GM19193 (cell line): ENCODE measurements around the gene NUCB2.

Experiments
- POLR2A ChIP-seq: IDR thresholded peaks from 4 replicates; pipeline ENCODE4 v1.6.1; 2011; ENCODE audit not compliant: insufficient read depth, insufficient read length; ENCODE audit errors: extremely low read depth

The NUCB2 gene

DNA sequence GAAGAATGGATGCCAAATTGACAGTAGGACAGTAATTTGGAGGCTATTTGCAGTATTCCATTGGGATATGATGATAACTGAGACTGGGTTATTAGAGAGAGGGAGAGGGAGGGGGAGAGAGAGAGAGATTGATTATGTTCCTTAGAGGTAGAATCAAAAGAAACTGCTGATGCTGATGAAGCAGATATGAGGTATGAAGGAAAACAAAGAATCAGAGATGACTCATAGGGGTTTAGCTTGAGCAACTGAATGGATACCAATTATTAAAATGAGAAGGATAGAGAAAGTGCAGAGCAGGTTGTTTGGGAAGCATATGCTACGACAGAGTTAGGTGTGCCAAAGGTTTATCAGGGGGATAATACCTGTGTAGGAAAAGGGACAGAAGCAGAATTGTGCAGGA lies 12.8 kb upstream of the NUCB2 start:
- TF ChIP-seq POLR2A: no peak

DNA sequence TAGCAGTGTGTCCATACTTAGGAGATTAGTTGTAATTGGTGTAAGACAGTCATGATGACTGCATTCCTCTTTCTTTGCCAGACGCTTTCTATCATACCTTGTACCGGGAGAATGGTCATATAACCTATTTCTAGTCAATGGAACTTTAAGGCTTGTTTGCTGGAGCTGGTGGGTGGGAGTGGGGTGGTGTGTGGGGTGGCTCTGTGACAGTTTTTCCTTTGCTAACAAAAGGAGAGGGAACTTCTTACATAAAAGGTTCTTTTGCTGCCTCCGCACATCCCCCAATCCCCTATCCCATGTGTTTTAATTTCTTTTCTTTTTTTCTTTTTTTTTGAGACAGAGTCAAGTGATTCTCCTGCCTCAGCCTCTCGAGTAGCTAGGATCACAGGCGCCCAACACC lies 9.8 kb upstream of the NUCB2 start:
- no peak for TF ChIP-seq POLR2A

DNA sequence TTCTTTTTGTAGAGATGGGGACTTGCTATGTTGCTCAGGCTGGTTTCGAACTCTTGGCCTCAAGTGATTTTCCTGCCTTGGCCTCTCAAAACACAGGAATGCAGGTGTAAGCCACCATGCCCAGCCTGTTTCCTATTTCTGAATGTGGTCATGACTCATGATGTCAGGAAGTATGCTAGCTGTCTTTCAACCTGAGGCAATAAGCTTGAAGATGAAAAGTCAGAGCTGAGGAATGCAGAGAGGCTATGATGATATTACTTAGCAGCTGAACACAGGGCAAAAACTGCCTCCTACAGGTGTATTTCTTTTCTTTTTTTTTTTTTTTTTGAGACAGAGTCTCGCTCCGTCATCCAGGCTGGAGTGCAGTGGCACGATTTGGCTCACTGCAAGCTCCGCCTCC lies 9.0 kb upstream of the NUCB2 start:
- TF ChIP-seq POLR2A: no peak

DNA sequence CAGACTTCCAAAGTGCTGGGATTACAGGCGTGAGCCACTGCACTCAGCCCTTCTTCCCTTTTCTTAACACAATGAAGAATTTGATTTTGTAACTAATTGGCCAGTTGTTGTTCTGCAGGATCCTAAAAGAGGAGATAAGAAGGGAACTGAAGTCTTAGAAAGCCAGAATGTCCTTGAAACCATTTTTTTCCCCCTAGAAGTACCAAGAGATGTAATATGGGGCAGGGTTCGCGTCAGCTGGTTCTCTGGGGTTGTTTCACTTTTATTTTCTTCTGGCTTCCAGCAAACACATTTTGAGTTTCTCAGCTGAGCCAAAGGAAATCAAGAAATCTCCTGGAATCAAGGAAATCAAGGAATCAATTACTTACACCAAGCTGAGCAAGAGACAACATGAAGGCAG lies 7.6 kb upstream of the NUCB2 start:
- no peak for TF ChIP-seq POLR2A

DNA sequence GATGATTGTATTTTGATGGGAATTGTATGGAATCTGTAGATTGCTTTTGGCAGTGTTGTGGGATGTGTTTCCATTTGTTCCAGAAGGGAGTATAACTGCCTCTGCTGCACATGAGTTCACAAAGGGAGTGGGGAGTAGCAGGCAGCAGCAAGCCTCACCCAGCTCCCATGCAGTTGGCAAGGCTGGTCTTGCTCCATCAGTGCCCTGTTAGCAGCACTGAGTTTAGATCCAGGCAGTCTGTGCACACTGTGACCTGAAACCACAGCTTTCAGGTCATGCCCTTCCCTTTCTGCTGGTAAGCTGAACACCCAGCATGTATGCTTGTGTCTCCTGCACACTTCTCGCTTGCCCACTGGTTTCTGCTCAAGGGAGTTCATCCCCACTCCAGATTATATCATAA lies 3.7 kb upstream of the NUCB2 start:
- TF ChIP-seq POLR2A: no peak

DNA sequence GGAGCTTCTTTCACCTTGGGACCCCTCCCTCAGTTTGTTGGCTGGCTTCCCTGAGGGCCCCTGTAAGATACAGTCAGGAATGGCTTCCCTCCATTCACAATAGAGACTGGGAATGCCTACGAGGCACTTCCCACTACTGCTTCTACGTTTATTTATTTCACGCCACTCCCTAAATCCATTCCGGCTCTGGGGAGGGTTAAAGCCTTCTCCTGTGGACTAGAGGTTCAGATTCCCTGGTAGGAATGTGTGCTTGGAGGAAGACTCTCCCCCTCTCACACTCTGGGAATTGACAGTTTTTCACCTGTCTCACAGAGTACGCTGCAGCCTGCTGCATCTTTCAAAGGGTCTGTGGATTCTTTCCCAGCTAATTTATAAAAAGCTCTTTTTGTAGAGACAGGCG lies 3.3 kb upstream of the NUCB2 start:
- no peak for TF ChIP-seq POLR2A

DNA sequence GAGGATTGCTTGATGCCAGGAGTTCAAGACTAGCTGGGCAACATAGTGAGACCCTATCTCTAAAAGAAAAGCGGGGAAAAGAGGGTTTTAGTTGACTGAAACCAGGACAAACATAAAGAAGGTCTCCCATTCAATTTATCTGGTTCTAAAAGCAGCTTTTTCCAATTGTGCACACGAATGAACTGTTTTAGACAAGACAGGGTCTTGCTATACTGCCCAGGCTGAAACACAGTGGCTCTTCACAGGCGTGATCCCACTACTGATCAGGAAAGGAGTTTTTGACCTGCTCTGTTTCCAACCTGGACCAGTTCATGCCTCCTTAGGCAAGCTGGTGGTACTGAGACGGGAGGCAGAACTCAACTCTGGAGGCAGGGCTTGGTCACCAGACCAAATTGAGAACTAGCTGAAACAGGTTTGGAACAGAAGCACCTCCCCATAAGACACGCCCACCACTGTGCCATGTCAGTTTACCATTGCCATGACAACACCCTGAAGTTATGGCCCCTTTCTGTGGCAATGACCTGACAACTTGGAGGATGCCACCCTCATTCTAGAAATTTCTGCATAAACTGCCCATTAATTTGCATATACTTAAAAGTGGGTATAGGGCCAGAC lies 2.8 kb upstream of the NUCB2 start:
- no peak for TF ChIP-seq POLR2A

DNA sequence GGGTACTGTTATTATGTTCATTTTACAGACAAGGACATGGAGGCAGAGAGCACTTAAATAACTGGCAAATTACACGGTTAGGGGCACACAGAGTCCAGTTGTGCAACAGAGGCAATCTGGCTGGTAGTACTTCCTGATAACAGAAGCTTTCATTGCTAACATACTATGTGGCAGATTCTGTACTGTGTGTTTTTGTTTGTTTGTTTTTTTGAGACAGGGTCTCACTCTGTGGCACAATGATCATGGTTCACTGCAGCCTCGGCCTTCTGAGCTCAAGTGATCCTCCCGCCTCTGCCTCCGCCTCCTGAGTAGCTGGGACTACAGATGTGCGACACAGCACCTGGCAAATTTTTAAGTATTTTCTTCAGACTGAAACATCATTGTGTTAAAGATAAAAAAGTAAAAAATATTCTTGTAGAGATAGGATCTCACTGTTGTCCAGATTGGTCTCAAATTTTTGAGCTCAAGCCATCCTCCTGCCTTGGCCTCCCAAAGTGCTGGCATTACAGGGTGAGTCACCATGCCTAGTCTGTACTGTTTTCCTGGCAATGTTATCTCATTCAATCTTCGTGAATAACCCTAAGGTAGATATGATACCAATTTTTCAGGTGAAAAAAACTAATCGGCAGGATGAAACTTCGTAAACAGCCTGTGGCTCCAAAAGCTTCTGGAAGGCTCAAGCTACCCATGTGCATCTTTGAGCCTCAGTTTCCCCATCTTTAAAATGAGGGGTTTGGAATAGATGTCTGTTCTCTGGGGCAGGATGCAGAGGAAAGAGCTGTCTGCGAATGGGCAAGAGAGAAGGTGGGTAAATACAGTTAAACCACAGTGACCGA lies 921 bp upstream of the NUCB2 start:
- no peak for TF ChIP-seq POLR2A

DNA sequence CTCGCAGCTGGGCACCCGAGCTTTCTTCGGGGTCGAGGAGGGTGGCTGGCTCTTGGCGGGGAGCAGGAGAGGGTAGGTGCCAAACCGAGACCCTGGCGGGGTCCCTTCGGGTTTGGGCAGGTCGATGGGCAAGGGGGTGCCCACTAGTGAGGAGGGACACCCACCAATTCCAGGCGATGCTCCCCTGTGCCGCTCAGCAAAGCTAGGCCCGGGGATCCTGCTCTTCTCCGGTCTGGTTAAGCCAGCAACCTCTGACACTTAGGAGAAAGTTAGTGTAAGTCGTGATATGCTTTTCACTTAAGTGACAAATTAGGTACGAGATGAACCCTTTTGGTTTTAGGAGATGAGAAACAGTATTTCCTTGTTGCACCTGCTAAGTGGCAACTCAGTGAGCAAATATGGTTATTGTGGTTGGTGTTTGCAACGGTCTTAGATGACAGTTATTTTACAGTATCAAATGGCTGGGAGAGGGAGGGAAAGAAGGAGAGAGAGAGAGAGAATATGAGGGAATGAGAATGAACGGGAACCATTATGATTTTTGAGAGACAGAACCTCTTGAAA lies 565 bp downstream of the NUCB2 start:
- TF ChIP-seq POLR2A: no peak

DNA sequence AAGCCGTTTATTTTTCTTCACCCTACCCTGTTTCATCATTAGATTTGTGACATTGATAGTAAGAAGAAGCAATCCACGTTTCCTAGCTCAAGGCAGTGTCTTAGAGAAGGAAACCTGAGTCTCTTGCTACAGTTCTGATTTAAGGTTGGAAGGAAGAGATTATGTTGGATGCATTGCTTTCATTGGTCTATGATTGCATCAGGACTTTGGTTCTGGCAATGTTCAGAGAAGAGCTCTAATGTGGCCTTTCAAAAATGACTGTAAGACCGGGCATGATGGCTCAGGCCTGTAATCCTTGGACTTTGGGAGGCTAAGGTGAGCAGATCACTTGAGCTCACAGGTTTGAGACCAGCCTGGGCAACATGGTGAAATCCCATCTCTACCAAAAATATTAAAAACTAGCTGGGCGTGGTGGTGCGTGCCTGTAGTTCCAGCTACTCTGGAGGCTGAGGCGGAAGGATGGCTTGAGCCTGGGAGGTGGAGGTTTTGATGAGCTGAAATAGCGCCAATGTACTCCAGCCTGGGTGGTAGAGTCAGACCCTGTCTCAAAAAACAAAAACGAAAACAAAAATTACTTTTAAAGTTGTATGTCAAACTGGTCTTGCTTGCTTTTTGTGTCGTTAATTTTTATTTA lies 4.1 kb downstream of the NUCB2 start:
- TF ChIP-seq POLR2A: no peak

DNA sequence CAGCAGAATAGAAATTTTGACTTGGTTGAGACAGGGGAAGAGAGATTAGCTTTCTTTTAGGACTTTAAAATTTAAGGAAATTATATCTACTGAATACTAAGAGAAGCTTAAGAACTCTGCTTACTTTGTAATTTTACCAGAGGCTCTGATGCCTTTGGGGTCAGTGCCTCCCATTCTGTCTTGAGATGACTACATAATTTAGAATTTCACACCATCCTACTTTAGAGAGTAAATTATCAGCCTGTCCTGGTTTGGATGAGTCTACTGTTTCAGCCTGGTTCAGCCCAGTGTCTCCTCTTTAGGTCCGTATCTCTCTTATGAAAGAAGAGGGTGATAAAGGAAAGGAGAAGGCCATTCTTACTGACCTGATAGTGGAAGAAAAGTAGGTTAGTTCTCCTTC lies 9.8 kb downstream of the NUCB2 start:
- TF ChIP-seq POLR2A: no peak

DNA sequence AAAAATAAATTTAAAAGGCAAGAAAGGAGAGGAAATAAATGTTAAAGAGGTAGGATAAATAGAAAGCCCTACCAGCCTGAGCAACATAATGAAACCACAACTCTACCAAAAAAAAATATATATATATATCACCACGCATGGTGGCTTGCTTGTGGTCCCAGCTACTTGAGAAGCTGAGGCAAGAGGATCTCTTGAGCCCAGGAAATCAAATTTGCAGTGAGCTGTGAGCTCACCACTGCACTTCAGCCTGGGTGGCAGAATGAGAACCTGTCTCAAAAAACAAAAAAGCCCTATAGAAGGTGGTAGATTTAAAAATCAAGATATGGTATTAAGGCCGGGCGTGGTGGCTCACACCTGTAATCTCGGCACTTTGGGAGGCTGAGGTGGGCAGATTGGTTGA lies 10.5 kb downstream of the NUCB2 start:
- no peak for TF ChIP-seq POLR2A

DNA sequence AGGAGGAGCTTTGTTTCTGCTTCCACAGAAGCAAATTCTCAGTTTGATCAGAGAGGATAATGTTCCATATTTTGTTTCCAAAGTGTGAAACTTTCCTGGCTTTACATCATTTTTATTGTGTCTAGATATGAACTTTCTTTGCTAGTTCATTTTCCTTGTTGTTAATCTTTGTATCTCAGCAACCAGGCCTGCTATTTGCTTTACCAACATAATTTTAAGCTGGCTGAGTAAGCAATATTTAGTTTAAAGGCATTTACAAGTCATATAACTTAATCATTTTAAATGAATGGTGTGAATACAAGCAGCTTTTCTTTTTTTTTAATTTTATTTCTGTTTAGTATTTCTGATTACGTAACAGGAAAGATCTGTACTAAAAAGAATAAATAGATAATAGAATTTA lies 15.2 kb downstream of the NUCB2 start:
- no peak for TF ChIP-seq POLR2A

DNA sequence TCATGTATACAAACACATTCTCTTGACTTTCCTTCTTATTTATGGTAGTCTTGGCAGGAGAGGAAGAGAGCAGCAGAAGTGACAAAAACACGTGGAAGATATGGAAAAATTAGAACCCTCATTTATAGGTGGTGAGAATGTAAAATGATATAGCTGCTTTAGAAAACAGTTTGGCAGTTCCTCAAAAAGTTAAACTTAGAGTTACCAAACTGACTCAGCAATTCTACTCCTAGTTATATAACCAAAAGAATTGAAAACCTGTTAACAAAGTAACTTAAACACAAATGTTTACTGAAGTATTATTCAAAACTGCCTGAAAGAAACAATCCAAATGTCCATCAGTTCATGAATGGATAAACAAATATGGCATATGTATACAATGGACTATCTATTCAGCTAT lies 16.8 kb downstream of the NUCB2 start:
- no peak for TF ChIP-seq POLR2A

DNA sequence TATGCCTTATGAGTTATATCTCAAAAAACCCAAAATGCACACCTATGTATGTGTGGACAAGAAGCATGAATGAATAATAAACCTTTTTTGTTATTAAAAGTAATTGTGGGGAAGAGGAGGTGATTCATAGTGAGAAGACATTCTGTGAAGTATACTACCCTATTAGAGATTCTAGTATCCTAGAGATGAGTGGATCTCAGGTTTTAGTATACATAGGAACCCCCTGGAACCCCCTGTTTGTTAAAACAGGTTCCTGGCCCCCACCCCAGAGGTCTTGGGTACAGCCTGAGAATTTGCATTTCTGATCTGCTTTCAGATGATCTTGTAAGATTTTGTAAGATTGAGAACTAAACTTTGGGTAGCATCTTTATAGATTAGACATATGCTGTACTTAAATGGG lies 17.5 kb downstream of the NUCB2 start:
- TF ChIP-seq POLR2A: no peak
